Nephron progenitor cell (in vitro differentiated cells): Measurements from ENCODE around the gene CEP41.

ENCODE experiments used
- DNase-seq: peaks from one replicate; pipeline ENCODE4 v3.0.0; 2021
- H3K27ac Mint-ChIP-seq: 2 replicates; pipeline ENCODE4 v1.8.0; 2021; ENCODE audit warnings: mild to moderate bottlenecking, moderate library complexity, mixed read lengths
- H3K27me3 Mint-ChIP-seq: 2 replicates; pipeline ENCODE4 v1.8.0; 2021; ENCODE audit warnings: mild to moderate bottlenecking, low read depth, mixed read lengths; ENCODE audit not compliant: poor library complexity
- H3K36me3 Mint-ChIP-seq: 2 replicates; pipeline ENCODE4 v1.8.0; 2021; ENCODE audit warnings: low read depth, mixed read lengths
- H3K4me1 Mint-ChIP-seq: 2 replicates; pipeline ENCODE4 v1.8.0; 2021; ENCODE audit warnings: mixed read lengths
- H3K4me3 Mint-ChIP-seq: 2 replicates; pipeline ENCODE4 v1.8.0; 2021; ENCODE audit warnings: mild to moderate bottlenecking, moderate library complexity, mixed read lengths
- H3K9me3 Mint-ChIP-seq: 2 replicates; pipeline ENCODE4 v1.8.0; 2021; ENCODE audit warnings: mild to moderate bottlenecking, moderate library complexity, mixed read lengths
- TF ChIP-seq, protein P1 (sequence below): fragments of 200-600 bp; sonication (generic); IDR thresholded peaks from 2 replicates; pipeline ENCODE4 v1.5.0; 2021; ENCODE audit warnings: antibody characterized with exemption

The CEP41 gene

DNA sequence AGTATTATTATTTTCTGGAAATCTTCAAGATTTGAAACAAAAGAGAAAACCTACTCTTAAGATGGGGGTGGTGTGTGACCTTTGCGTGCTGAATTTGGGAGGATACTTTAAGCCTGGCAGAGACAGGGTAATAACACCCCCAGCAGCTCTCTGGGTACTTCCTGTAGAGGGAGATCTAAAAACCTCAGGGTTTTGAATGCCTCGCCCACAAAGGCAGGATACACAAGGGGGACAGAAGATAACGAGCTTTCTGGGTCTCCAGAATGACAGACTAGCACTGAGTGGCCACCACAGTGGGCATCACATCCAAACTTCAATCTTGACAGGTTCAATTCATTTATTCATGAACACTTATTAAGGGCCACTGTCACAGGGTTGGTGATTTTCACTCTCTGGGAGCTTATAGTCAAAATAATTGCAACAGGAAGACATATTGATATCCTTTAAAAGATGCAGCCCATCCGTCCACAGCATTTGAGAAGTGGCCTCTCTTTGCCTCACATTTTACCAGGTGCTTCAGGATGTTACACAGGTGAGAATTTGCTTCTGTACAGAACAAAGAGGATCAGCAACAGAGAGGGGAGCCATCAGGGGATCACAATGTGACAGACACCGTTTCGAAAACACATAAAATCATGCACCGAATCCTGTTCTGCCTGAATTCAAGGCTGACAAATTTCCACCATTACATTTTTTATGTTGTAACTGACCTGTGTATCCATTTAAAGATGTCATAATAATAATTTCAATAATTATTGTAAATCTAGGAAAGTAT, 46.2 kb downstream of the CEP41 start:
- Mint-ChIP-seq H3K27me3 (no peaks in the 10 kb centered on the region), H3K4me1 (peaks cover 73% of the 10 kb centered on the region), H3K27ac (peak overlapping the region; percentile 92), H3K36me3 (peaks cover 16% of the 10 kb centered on the region), H3K4me3 (no peak overlapping the region), H3K9me3 (no peaks in the 10 kb centered on the region)
- no peak for DNase-seq
- TF ChIP-seq, protein P1, sequence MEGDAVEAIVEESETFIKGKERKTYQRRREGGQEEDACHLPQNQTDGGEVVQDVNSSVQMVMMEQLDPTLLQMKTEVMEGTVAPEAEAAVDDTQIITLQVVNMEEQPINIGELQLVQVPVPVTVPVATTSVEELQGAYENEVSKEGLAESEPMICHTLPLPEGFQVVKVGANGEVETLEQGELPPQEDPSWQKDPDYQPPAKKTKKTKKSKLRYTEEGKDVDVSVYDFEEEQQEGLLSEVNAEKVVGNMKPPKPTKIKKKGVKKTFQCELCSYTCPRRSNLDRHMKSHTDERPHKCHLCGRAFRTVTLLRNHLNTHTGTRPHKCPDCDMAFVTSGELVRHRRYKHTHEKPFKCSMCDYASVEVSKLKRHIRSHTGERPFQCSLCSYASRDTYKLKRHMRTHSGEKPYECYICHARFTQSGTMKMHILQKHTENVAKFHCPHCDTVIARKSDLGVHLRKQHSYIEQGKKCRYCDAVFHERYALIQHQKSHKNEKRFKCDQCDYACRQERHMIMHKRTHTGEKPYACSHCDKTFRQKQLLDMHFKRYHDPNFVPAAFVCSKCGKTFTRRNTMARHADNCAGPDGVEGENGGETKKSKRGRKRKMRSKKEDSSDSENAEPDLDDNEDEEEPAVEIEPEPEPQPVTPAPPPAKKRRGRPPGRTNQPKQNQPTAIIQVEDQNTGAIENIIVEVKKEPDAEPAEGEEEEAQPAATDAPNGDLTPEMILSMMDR: no peak

DNA sequence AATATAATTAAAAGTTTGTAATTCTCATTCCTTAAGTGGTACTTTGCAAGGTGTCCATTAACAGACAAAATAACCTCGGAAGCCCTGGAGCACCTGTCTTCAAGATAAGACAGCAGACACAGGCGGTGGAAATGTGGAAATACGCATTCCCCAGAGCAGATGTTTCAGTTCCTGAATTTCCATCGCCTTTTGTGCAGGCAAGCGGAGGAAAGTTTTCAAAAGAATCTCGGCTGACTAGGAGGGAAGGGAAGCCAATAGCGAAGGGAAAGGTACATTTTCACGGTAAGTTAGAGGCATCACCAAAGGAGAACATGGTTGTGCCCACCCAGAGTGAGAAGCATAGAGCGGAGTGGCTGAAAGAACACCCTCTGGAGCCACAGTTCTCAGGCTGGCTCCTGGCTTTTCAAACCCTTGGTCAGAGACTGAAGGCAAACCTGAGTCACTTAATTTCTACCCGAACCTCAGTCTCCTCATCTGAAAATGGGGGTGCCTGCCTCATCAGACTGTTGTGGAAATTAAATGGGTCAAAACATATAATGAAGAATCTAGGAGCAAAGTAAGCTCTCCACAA, 46.9 kb downstream of the CEP41 start:
- Mint-ChIP-seq H3K27me3 (no peaks in the 10 kb centered on the region), H3K4me1 (peaks cover 72% of the 10 kb centered on the region), H3K36me3 (peaks cover 10% of the 10 kb centered on the region), H3K4me3 (no peak overlapping the region), H3K27ac (peak overlapping the region; percentile 92), H3K9me3 (peaks cover 1% of the 10 kb centered on the region)
- no peak for DNase-seq
- TF ChIP-seq, protein P1: no peak

DNA sequence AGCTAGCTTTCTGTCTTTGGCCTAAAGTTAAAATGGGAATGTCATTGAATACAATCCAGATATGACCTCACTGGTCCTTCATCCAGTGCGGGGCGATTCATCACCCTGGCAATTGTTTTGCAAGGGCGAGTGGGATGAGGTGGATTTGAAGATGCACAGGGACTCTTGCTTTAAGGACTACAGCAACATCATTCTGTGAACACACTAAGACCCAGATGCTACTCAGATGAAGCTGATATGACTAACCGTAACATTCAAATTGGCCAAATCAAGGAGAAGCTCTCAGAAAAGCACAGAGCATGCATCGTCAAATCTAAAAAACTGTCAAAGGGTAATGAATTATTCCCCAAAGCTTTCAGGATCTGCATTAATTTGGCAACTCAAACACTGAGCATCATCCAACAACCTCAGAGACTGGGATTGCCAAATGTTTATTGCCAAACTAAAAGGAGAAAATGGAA, 47.7 kb downstream of the CEP41 start:
- H3K9me3 Mint-ChIP-seq: peaks cover 7% of the 10 kb centered on the region
- no peak overlapping the region for H3K27ac Mint-ChIP-seq
- TF ChIP-seq, protein P1: no peak
- H3K4me3 Mint-ChIP-seq: no peak overlapping the region
- DNase-seq: no peak
- no peaks in the 10 kb centered on the region for H3K27me3 Mint-ChIP-seq
- peaks cover 7% of the 10 kb centered on the region for H3K36me3 Mint-ChIP-seq
- H3K4me1 Mint-ChIP-seq: peaks cover 66% of the 10 kb centered on the region

DNA sequence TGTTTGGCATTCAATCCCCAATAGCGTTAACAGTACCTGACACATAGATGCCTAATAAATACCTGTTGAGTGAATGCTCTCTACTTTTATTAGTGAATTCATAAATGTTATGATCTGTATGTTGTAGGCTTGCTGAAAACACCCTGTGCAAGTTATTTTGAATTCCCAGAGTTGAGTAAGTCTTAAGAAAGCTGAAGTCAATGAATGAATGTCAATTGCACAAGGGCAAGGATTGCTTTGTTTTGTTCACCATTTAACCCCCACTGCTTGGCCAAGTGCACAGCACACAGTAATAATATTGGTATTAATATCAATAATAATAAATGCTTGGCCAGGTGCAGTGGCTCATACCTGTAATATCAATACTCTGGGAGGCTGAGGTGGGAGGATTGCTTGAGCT, 50.3 kb downstream of the CEP41 start:
- H3K4me3 Mint-ChIP-seq: no peak overlapping the region
- TF ChIP-seq, protein P1: no peak
- H3K27me3 Mint-ChIP-seq: no peaks in the 10 kb centered on the region
- DNase-seq: no peak
- no peak overlapping the region for H3K27ac Mint-ChIP-seq
- peaks cover 11% of the 10 kb centered on the region for H3K9me3 Mint-ChIP-seq
- peaks cover 13% of the 10 kb centered on the region for H3K36me3 Mint-ChIP-seq
- peaks cover 63% of the 10 kb centered on the region for H3K4me1 Mint-ChIP-seq

DNA sequence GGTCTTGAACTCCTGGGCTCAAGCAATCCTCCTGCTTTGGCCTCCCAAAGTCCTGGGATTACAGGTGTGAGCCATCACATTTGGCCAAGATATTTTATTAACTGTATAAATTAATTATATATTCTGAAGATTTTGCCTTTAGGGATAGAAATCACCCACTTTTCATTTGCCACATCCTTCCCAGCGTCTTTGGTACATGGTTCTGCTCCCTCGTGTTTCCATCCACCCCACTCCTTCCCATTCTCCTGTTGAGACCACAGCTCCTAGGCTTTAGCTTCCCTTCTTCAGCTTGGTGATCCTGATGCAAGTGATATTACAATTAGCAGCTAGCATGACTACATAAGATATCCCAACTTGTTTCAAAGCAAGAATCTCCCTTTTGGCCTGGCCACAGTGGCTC, 52.1 kb downstream of the CEP41 start:
- H3K4me3 Mint-ChIP-seq: peak overlapping the region; percentile 9
- TF ChIP-seq, protein P1: no peak
- no peaks in the 10 kb centered on the region for H3K27me3 Mint-ChIP-seq
- H3K9me3 Mint-ChIP-seq: peaks cover 11% of the 10 kb centered on the region
- H3K27ac Mint-ChIP-seq: no peak overlapping the region
- no peak for DNase-seq
- H3K4me1 Mint-ChIP-seq: peaks cover 45% of the 10 kb centered on the region
- peaks cover 13% of the 10 kb centered on the region for H3K36me3 Mint-ChIP-seq
